HG03095 (cell line): ENCODE data around the gene MORC1.
"Not testable (repeated sequence)": the region's sequence is repeated elsewhere in the genome, so short reads cannot be mapped to it uniquely, and the experiment has no call there.

ENCODE experiments used
- ATAC-seq: cut with Tn5 transposase; IDR thresholded peaks from one replicate; pipeline ENCODE4 v1.9.1; 2021; ENCODE audit warnings: moderate library complexity; ENCODE audit not compliant: unreplicated experiment

Gene MORC1, protein sequence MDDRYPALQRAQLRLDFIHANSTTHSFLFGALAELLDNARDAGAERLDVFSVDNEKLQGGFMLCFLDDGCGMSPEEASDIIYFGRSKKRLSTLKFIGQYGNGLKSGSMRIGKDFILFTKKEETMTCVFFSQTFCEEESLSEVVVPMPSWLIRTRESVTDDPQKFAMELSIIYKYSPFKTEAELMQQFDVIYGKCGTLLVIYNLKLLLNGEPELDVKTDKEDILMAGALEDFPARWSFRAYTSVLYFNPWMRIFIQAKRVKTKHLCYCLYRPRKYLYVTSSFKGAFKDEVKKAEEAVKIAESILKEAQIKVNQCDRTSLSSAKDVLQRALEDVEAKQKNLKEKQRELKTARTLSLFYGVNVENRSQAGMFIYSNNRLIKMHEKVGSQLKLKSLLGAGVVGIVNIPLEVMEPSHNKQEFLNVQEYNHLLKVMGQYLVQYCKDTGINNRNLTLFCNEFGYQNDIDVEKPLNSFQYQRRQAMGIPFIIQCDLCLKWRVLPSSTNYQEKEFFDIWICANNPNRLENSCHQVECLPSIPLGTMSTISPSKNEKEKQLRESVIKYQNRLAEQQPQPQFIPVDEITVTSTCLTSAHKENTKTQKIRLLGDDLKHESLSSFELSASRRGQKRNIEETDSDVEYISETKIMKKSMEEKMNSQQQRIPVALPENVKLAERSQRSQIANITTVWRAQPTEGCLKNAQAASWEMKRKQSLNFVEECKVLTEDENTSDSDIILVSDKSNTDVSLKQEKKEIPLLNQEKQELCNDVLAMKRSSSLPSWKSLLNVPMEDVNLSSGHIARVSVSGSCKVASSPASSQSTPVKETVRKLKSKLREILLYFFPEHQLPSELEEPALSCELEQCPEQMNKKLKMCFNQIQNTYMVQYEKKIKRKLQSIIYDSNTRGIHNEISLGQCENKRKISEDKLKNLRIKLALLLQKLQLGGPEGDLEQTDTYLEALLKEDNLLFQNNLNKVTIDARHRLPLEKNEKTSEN

DNA sequence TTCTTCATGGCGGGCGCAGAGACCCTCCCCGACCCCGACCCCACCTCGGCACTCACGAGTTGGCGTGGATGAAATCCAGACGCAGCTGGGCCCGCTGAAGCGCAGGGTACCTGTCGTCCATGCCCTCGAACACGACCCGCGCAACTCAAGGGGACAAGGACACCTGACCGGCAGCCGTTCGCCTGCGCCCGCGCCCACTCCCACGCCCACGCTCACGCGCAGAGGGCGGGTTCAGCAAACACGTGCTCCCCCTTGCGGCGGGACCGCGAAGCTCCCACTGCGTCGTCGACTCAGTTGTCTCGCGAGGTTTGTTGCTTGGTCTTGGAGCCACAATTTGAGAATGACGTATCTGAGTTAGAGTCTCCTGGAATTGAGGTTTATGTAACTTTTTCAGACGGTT lies at the start of gene MORC1:
TSS of gene MORC1 (minus strand) at position 196 of the 400 bp plus-strand sequence. CDS start at position 121, 75 bp downstream.
- no peak for ATAC-seq

- no peak for ATAC-seq
These were observed 48.0 kb upstream of the MORC1 start for GRCh38 chr3:109165905-109166304.

DNA sequence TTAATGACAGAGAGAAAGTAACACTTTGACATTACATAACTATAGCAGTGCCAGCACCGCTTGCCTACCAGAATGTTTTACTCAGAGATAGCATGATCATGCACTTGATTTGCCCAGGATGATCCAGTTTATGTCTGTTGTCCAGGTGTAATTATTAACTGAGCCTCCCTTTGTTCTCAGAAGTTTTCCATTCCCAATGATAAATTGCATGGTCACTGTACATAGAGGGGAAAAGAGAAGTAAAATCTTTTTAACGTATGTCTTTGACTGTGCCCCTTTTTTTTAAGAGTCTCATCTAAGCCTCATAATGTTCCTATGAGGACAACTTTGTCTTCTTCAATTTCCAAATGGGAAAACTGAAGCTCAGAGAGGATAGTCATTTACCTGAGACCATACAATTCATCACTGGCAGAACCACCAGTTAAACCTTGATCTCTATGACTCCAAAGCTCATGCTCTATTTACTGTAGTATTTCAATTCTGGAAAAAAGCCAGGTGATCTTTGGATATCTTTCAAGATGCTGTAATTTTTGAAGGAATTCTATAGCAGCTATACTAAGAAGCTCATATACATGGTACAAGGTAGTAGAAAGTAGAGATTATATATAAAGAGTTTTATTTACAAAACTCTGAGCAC lies 43.7 kb upstream of the MORC1 start:
- no peak for ATAC-seq

DNA sequence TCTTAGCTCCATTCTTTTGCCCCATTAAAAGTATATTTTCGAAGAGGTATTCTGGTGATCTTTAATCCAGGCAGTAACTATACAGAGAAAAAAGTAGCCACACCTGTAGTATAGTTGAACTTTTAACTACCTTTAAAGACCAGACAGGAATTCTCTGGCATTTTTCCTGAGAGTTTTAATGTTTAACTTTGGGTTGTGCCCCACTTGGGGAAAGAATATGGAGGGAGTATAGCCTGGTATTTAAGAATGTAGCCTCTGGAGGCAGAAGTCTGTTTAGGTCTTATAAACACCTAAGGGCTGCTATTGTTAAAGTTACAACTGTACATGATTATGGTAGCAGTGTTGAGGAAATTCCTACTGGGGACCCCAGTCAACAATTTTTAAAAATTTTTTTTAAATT lies 37.9 kb upstream of the MORC1 start:
- ATAC-seq, result no peak

DNA sequence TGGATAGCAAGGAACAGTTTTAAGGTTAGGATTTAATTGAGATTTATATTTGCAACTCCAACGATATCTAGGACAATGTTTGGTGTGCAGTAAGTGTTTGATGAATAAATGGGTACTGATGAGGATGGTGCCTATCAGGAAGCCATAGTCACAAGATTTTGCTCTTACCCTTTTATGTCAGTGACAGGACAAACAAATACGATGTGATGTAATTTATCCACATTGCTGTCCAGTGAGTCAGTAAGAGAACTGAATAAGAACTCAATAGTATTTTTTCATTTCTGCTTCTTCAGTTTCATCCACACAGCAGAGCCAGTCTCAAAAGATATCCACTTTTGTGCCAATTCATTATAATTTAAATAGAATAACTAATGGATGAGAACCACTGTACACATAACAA lies 37.0 kb upstream of the MORC1 start:
- no peak for ATAC-seq

DNA sequence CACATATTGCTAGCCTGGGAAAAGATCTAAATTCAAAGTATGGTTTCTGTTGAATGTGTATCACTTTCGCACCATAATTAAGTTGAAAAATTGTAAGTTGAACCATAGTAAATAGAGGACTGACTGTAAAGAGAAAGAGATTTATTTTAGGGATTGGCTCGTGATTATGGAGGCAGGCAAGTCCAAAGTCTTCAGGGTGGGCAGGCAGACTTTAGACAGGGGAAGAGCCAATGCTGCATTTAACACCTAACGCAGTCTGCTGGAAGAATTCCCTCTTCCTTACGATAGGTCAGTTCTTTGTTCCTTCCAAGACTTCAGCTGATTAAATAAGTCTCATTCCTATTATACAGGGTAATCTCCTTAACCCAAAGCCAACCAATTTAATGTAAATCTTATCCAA lies 34.4 kb upstream of the MORC1 start:
- no peak for ATAC-seq

DNA sequence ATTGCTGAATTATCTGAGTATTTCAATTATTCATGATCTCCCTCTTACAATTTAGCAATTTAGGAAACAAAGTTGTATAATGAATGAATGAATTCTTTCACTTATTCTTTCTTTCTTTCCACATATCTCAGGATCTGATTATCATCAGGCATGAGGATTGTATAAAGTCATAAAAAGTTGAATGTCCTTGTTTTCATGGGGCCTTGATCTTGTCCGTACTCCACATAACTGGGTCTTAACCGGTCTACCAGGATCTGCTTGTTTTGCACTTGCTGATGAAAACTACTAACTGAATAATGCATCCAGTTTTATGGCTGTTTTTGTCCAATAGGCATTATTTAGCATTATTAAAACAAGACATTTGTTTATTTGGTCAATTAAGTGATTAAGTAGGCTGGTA lies 31.1 kb upstream of the MORC1 start:
- no peak for ATAC-seq

- no peak for ATAC-seq
These were observed 25.7 kb upstream of the MORC1 start for GRCh38 chr3:109143646-109144045.

DNA sequence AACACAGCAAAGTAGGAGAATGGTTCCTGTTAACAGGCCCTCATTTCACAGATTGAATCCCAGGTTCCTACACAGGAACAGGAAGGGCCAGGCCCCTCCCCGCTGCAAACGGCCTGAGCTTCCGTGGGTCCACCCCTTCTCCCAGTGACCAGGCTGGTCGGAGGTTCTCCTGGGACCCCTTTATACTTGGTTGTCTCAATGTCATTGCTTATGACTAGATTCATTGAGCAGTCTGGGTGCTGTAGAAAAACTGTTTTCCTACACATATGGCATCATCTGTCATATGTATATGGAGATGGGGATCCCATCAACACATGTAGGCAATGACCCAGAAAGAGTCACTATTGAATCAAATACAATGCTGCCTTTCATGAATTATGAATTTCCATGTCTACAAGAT lies 22.4 kb upstream of the MORC1 start:
- no peak for ATAC-seq

DNA sequence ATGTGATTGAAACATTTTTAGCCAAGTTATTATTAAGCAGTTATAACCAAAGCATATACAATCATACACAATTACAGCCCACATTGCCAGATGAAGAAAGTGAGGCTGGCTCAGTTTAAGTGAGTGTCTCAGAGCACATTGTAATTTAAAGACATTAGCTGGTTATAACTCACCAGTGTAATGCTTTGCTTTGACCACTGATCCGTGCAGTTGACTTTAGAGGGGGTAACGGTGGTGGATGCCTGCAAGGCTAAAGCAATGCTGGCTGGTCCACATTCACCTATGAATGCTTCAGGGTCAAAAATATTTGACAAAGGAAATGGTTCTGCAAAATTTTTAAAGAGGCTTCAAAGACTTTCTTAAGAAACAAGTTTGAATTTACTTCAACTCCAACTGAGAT lies 19.8 kb upstream of the MORC1 start:
- ATAC-seq, result no peak

- no peak for ATAC-seq
These were observed 18.6 kb upstream of the MORC1 start, which contains the start of gene C3orf85 for GRCh38 chr3:109136523-109136922. TSS of gene C3orf85 (plus strand) at chr3:109136719. CDS start at chr3:109136848, 129 bp downstream.

DNA sequence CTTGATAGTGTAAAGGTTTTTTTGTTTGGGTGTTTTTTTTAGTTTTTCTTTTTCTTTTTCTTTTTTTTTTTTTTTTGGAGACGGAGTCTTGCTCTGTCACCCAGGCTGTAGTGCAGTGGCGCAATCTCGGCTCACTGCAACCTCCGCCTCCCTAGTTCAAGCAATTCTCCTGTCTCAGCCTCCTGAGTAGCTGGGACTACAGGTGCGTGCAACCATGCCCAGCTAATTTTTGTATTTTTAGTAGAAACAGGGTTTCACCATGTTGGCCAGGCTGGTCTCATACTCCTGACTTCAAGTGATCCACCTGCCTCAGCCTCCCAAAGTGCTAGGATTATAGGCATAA lies 15.5 kb upstream of the MORC1 start:
- not testable (repeated sequence) for ATAC-seq

GRCh38 chr3:109132801-109133473 lies 15.0 kb upstream of the MORC1 start:
- no peak for ATAC-seq

DNA sequence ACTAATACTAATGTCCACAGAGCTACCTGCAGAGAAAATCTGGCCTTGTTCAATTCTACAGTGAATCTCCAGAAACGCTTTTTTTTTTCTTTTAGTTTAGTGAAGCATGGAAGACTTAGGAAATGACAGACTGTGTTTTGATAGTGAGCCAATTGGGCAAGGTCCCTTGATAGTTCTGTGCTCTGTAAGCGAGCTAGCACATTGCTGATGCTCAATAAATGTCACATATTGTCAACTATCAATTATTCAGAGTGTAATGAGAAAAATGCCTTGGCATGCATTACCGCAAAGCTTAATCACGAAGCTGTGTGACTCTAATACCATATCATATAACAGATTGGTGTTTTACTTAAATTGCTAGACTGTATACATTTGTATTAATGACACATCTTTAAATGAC lies 13.3 kb upstream of the MORC1 start:
- no peak for ATAC-seq

- no peak for ATAC-seq
These were observed 9.6 kb upstream of the MORC1 start for GRCh38 chr3:109127553-109127952.

GRCh38 chr3:109125902-109126301 lies 8.0 kb upstream of the MORC1 start:
- ATAC-seq, result no peak

GRCh38 chr3:109122690-109123089 lies 4.8 kb upstream of the MORC1 start:
- no peak for ATAC-seq

DNA sequence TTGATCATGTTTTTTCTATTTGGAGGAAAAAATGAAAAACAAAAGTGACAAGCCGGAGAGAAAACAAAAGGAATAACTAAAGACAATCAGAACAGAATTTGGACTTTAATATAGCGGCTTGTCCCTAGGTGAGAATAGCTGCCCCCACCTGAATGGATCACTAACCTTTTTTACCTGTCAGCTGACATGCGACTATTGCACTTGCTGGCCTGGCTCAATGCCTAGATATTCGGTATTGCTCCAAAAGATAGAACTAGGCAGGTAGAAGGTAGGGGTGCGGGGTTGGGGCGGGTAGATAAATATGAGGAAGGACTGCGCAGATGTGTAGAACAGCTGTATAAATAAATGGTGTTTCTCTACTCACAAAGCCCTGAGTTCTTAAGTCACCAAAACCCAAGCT lies 650 bp upstream of the MORC1 start:
- no peak for ATAC-seq

DNA sequence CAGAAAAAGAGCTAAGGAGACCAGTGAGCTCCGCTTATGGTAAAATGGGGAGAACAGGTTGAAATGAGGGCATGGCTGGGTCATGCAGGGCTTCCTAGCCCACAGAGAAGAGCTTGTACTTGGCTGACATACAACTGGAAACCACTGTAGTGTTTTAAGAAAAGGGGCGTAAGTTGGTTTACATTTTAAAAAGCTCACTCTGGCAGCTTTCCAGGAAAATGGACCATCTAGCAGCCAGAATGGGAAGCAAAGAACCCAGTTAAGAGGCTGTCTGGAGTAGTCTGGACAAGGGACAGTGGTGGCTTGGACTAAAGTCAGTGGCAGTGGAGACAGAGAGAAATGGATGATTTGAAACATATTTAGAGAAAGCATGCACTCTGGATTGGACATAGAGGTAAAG lies 1.9 kb downstream of the MORC1 start:
- no peak for ATAC-seq

- ATAC-seq, result no peak
These were observed 2.5 kb downstream of the MORC1 start for GRCh38 chr3:109115451-109115850.

- ATAC-seq, result no peak
These were observed 3.2 kb downstream of the MORC1 start for GRCh38 chr3:109114746-109115145.
